ENCODE data around the gene PPP1R12A. TPM values are rescaled to one million over a fixed set of nuclear protein-coding genes. Genes with fewer than 3 reads are reported as not detected.

The PPP1R12A gene
- total and polyA plus RNA-seq, 9 donors, result 28.9 to 104 (median 75.3) TPM

GRCh38 chr12:79830440-79830839 lies 104.5 kb downstream of the PPP1R12A start:
- Histone ChIP-seq H3K36me3 (no peaks in the 10 kb centered on the region), H3K4me3 (no peak overlapping the region), H3K9me3 (no peaks in the 10 kb centered on the region), H3K27me3 (no peaks in the 10 kb centered on the region), H3K4me1 (ENCODE audit: insufficient read depth) (no peaks in the 10 kb centered on the region), H3K27ac (no peak overlapping the region)
- no peak for DNase-seq
- intact Hi-C loops (cut with DNase I), result no loop called here
- TF ChIP-seq EP300 (IDR thresholded peaks at IDR 0.05), result no peak
- TF ChIP-seq, protein P1, sequence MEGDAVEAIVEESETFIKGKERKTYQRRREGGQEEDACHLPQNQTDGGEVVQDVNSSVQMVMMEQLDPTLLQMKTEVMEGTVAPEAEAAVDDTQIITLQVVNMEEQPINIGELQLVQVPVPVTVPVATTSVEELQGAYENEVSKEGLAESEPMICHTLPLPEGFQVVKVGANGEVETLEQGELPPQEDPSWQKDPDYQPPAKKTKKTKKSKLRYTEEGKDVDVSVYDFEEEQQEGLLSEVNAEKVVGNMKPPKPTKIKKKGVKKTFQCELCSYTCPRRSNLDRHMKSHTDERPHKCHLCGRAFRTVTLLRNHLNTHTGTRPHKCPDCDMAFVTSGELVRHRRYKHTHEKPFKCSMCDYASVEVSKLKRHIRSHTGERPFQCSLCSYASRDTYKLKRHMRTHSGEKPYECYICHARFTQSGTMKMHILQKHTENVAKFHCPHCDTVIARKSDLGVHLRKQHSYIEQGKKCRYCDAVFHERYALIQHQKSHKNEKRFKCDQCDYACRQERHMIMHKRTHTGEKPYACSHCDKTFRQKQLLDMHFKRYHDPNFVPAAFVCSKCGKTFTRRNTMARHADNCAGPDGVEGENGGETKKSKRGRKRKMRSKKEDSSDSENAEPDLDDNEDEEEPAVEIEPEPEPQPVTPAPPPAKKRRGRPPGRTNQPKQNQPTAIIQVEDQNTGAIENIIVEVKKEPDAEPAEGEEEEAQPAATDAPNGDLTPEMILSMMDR (IDR thresholded peaks at IDR 0.05), result no peak
- no peak for TF ChIP-seq POLR2A (IDR thresholded peaks at IDR 0.05)
- 42 to 81% (median 61%) methylated on average over 2 of the region's 2 CpGs for WGBS, 3 donors

DNA sequence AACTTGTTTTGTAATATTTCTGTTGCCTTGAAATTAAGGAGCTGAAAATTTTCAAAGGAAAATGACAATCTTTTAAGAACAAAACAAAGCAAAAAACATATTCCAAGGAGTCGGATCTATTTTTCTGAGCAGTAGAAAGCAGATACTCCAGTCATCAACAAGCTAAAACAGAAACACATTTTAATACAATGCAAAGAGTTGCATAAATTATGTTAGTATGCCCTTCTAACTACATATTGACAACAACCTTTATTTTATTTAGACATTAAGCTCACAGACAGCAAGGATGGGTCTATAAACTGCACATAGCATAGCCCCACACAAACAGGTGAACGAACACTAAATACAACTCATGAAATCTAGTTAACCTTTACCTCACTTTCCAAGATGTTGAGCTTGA lies 106.0 kb downstream of the PPP1R12A start:
- H3K27ac ChIP-seq, result no peak overlapping the region
- intact Hi-C loops (cut with DNase I), result no loop called here

GRCh38 chr12:79827484-79827883 lies 107.4 kb downstream of the PPP1R12A start:
- TF ChIP-seq EP300 (IDR thresholded peaks at IDR 0.05) (no peak), POLR2A (IDR thresholded peaks at IDR 0.05) (no peak)
- TF ChIP-seq, protein P1 (IDR thresholded peaks at IDR 0.05), result no peak
- H3K9me3 ChIP-seq, result no peaks in the 10 kb centered on the region
- no peaks in the 10 kb centered on the region for H3K4me1 ChIP-seq (ENCODE audit: insufficient read depth)
- no peaks in the 10 kb centered on the region for H3K27me3 ChIP-seq
- intact Hi-C loops (cut with DNase I), result no loop called here
- H3K36me3 ChIP-seq, result no peaks in the 10 kb centered on the region
- no peak for DNase-seq
- no peak overlapping the region for H3K4me3 ChIP-seq
- no peak overlapping the region for H3K27ac ChIP-seq
- 92 to 96% (median 96%) methylated on average over 3 of the region's 3 CpGs for WGBS, 3 donors

More for the DNA sequence above, 106.0 kb downstream of the PPP1R12A start:
- TF ChIP-seq EP300 (IDR thresholded peaks at IDR 0.05) (no peak), POLR2A (IDR thresholded peaks at IDR 0.05) (no peak)
- TF ChIP-seq, protein P1 (IDR thresholded peaks at IDR 0.05), result no peak
- H3K4me3 ChIP-seq, result no peak overlapping the region
- no peaks in the 10 kb centered on the region for H3K27me3 ChIP-seq
- no peaks in the 10 kb centered on the region for H3K36me3 ChIP-seq
- H3K4me1 ChIP-seq (ENCODE audit: insufficient read depth), result no peaks in the 10 kb centered on the region
- no peak for DNase-seq
- 79 to 87% (median 84%) methylated on average over 2 of the region's 2 CpGs for WGBS, 3 donors
- H3K9me3 ChIP-seq, result no peaks in the 10 kb centered on the region

GRCh38 chr12:79826267-79827128 lies 108.4 kb downstream of the PPP1R12A start:
- WGBS, 3 donors, result 92 to 96% (median 93%) methylated on average over 6 of the region's 6 CpGs
- DNase-seq, result no peak
- H3K9me3 ChIP-seq, result no peaks in the 10 kb centered on the region
- no peaks in the 10 kb centered on the region for H3K27me3 ChIP-seq
- no peaks in the 10 kb centered on the region for H3K4me1 ChIP-seq (ENCODE audit: insufficient read depth)
- no peaks in the 10 kb centered on the region for H3K36me3 ChIP-seq
- intact Hi-C loops (cut with DNase I), result no loop called here
- H3K27ac ChIP-seq, result no peak overlapping the region
- TF ChIP-seq POLR2A (IDR thresholded peaks at IDR 0.05), result no peak
- H3K4me3 ChIP-seq, result no peak overlapping the region

GRCh38 chr12:79822475-79822874 lies 112.4 kb downstream of the PPP1R12A start:
- Histone ChIP-seq H3K36me3 (no peaks in the 10 kb centered on the region), H3K27ac (no peak overlapping the region), H3K9me3 (no peaks in the 10 kb centered on the region), H3K4me3 (no peak overlapping the region), H3K4me1 (ENCODE audit: insufficient read depth) (peaks cover 2% of the 10 kb centered on the region), H3K27me3 (no peaks in the 10 kb centered on the region)
- TF ChIP-seq POLR2A (IDR thresholded peaks at IDR 0.05), result no peak
- TF ChIP-seq, protein P1 (IDR thresholded peaks at IDR 0.05), result no peak
- intact Hi-C loops (cut with DNase I), result no loop called here
- DNase-seq, result no peak
